ACC112 (cell line): ENCODE data around the gene FBXL7.

Source experiments
- H2AFZ ChIP-seq: fragments of 200-600 bp; sonication (generic); one replicate; pipeline ENCODE4 v1.6.0; 2017; ENCODE audit warnings: antibody characterized with exemption, low read length; ENCODE audit not compliant: unreplicated experiment
- H3K27ac ChIP-seq: fragments of 200-600 bp; sonication (generic); 2 replicates; pipeline ENCODE4 v1.5.1; 2014; ENCODE audit warnings: low read depth, mild to moderate bottlenecking, antibody characterized with exemption, low read length, moderate library complexity
- H3K27me3 ChIP-seq: fragments of 200-600 bp; sonication (generic); 2 replicates; pipeline ENCODE4 v1.6.1; 2014; ENCODE audit warnings: mild to moderate bottlenecking, antibody characterized with exemption, low read length, moderate library complexity, mixed read lengths; ENCODE audit not compliant: insufficient read depth
- H3K36me3 ChIP-seq: fragments of 200-600 bp; sonication (generic); 2 replicates; pipeline ENCODE4 v1.6.1; 2016; ENCODE audit warnings: mild to moderate bottlenecking, antibody characterized with exemption, low read length, moderate library complexity, mixed read lengths; ENCODE audit not compliant: insufficient read depth
- H3K4me1 ChIP-seq: fragments of 200-600 bp; sonication (generic); one replicate; pipeline ENCODE4 v1.6.1; 2016; ENCODE audit warnings: low read length, mixed read lengths; ENCODE audit not compliant: insufficient read depth, unreplicated experiment, control insufficient read depth
- H3K4me3 ChIP-seq: fragments of 200-600 bp; sonication (generic); 2 replicates; pipeline ENCODE4 v1.5.1; 2014; ENCODE audit warnings: mild to moderate bottlenecking, low read depth, low read length
- H3K79me2 ChIP-seq: fragments of 200-600 bp; sonication (generic); one replicate; pipeline ENCODE4 v1.6.0; 2016; ENCODE audit warnings: low read length; ENCODE audit not compliant: control insufficient read depth, unreplicated experiment, insufficient read depth

The FBXL7 gene

DNA sequence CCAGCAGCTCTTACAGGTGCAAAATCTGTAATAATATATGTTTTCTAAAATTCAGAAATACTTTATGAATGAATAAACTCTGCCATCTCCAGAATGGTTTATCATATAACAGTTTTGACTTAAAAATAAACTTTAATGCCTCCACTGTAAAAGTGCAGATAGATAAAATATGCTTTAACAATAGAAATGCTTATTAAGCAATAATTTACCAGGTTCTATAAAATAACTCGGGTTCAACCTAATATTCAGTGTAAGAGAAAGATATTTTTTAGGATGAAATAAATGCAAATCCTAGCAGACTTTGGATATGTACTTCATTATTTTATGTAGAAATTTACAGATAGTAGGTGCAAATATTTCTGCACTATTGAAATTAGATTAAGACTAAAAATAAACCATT lies 74.1 kb downstream of the FBXL7 start:
- no peak overlapping the region for H2AFZ ChIP-seq

DNA sequence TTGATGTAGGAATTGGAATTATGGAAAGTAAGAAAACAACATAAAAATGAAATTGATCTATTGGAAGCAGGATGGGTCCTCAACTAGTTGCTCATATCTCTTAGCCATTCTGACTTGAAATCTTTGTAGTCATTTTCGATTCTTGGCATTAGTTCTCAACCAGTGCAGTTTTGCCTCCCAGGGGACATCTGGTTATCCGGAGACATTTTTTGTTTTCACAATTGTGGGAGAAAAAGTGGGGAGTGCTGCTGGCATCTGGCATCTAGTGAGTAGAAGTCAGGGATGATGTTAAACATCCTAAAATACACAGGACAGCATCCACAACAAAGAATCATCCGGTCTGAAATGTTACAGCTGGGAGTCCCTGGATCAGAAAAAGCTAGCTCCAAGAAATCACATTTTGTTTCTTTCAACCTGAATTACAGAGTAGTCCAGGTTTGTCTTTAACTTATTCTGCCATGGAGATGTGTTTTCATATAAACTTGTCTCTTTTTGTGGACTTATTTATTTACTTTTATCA lies 74.9 kb downstream of the FBXL7 start:
- no peak overlapping the region for H3K27ac ChIP-seq
- peaks cover 17% of the 10 kb centered on the region for H3K4me1 ChIP-seq
- H3K27me3 ChIP-seq: no peaks in the 10 kb centered on the region
- H3K79me2 ChIP-seq: peaks cover 6% of the 10 kb centered on the region
- no peaks in the 10 kb centered on the region for H3K36me3 ChIP-seq
- no peak overlapping the region for H2AFZ ChIP-seq
- no peak overlapping the region for H3K4me3 ChIP-seq

More for the DNA sequence above, 74.1 kb downstream of the FBXL7 start:
- H3K36me3 ChIP-seq: no peaks in the 10 kb centered on the region
- H3K79me2 ChIP-seq: peaks cover 6% of the 10 kb centered on the region
- H3K27ac ChIP-seq: no peak overlapping the region
- H3K27me3 ChIP-seq: no peaks in the 10 kb centered on the region
- peaks cover 17% of the 10 kb centered on the region for H3K4me1 ChIP-seq
- H3K4me3 ChIP-seq: no peak overlapping the region

DNA sequence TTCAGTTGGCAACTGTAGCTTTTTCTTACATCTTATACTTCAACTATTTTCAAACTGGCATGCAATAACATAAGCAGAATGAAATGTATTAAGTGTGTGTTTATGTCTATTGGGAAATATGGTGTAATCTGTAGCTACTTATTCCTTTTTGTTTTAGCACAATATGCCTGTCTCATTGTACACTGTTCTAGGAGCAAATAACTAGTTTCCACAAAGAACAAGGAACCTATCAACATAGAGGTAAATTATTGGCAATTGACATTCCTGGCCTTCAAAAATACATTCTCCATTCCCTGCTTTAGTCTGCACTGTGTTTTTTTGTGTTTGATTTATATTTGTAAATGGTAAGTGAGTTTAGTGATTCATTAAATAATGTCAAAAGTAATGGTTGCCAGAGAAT lies 75.7 kb downstream of the FBXL7 start:
- H3K27me3 ChIP-seq: no peaks in the 10 kb centered on the region
- peaks cover 4% of the 10 kb centered on the region for H3K79me2 ChIP-seq
- H3K4me1 ChIP-seq: peaks cover 17% of the 10 kb centered on the region
- no peak overlapping the region for H3K27ac ChIP-seq
- H2AFZ ChIP-seq: no peak overlapping the region
- no peak overlapping the region for H3K4me3 ChIP-seq
- H3K36me3 ChIP-seq: no peaks in the 10 kb centered on the region

DNA sequence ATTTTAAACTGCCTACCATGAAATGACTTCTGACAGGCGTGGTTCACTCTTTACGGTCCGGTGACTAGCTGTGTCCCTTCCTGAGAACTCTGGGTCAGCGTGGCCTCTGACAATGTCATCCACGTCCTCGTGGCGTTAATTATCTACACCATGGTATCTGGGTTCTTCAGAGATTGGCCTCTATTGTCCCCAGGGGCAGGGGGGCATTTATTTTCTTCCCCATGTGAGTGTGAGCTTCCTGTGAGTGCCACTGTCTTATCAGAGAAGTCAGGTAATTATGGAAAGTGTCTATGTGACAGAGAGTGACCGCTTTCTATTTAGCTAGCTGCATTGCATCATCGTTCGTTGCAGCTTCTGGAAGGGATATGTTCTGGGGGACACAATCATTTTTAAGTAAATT lies 77.2 kb downstream of the FBXL7 start:
- H2AFZ ChIP-seq: no peak overlapping the region
- no peaks in the 10 kb centered on the region for H3K27me3 ChIP-seq
- H3K27ac ChIP-seq: no peak overlapping the region
- H3K4me3 ChIP-seq: no peak overlapping the region
- H3K79me2 ChIP-seq: peaks cover 4% of the 10 kb centered on the region
- H3K36me3 ChIP-seq: peaks cover 6% of the 10 kb centered on the region; the same call in 1 of the 2 replicates
- peaks cover 17% of the 10 kb centered on the region for H3K4me1 ChIP-seq

DNA sequence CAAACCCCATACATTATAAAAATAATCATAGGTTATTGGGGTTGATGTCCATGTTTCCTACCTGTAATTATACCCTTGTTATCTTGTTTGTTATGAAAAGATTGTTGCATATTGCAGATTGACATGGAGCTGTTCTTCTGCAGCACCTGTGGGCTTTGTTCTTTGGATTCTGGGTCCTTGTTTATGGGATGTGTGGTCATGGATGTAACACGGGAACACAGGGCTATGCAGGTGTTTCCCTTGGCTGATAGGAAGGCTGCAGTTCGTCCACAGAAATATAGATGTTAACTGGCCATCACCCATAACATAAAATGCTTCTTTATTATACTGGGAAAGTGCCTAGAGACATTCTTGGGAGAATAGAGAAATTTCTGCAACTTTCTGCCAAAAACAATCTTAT lies 77.9 kb downstream of the FBXL7 start:
- Histone ChIP-seq H3K27me3 (no peaks in the 10 kb centered on the region), H3K4me1 (peaks cover 17% of the 10 kb centered on the region), H2AFZ (no peak overlapping the region), H3K79me2 (peaks cover 4% of the 10 kb centered on the region), H3K4me3 (no peak overlapping the region), H3K36me3 (peaks cover 6% of the 10 kb centered on the region; the same call in 1 of the 2 replicates), H3K27ac (no peak overlapping the region)

DNA sequence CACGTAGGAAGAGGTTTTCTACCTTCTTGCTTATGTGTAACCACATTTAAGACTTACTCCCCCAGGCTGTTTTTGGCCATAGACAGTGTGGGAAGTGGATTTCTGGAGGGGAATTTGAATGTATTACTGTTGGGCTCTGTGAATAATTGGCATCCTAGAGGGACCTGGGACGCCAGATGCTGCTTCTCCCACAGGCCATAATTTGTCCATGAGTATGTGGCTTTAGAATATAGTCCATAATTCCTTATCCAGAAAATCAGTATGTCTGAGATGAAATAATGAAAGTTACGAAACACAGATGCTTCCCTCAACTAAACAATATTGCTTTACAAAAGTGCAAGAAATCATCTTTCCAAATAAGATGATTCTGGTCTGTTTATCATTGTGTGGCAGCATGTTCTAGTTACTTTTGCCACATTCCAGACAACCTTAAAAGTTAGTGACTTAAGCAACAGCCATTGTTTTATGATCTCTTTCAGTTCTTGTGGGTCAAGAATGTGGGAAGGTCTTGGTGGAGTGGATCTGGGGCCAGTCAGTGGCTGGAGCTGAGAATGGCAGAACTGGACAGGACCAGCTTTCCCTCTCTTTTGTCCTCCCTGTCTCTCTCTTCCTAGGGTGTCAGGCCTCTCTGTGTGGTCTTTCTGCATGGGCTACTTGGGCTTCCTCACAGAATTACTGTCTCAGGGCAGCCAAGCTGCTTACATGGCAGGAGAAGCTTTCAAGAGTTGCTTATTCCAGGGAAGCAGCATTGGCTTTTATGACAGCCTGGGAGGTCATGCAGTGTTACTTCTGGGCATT lies 79.4 kb downstream of the FBXL7 start:
- H2AFZ ChIP-seq: no peak overlapping the region
- no peak overlapping the region for H3K4me3 ChIP-seq
- no peaks in the 10 kb centered on the region for H3K27me3 ChIP-seq
- H3K4me1 ChIP-seq: peaks cover 14% of the 10 kb centered on the region
- no peak overlapping the region for H3K27ac ChIP-seq
- peaks cover 4% of the 10 kb centered on the region for H3K79me2 ChIP-seq
- H3K36me3 ChIP-seq: peaks cover 20% of the 10 kb centered on the region

DNA sequence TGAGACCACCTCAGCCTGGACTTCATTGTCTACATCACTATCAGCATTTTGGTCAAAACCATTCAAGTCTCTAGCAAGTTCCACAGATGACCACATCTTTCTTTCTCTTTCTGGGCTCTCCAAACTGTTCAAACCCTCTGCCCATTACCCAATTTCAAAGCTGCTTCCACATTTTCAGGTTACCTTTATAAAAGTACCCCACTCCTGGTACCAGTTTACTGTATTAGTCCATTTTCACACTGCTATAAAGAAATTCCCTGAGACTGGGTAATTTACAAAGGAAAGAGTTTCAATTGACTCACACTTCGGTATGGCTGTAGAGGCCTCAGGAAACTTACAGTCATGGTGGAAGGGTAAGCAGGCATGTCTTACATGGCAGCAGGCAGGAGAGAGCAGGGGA lies 84.5 kb downstream of the FBXL7 start:
- Histone ChIP-seq H3K79me2 (peaks cover 3% of the 10 kb centered on the region), H3K4me3 (no peak overlapping the region), H3K27ac (no peak overlapping the region), H3K4me1 (no peaks in the 10 kb centered on the region), H3K36me3 (peaks cover 23% of the 10 kb centered on the region), H3K27me3 (no peaks in the 10 kb centered on the region), H2AFZ (no peak overlapping the region)

DNA sequence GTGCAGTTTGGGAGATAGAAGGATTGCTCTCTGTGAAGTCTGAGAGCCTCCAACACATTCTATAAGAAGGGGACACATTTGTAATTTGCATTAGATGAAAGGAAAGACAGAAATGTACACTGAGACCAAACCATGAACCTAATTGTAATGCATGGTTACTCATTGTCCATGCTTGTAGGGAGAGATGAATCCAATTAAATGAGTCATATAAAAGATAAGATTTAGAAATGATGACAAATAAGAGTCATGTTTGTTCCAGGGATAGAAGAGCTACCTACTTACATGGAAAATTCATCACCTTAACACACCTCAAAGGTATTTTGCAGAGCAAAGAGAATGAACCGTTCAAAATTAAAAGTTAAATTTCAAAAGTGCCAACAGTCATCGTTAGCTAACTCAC lies 85.1 kb downstream of the FBXL7 start:
- peaks cover 23% of the 10 kb centered on the region for H3K36me3 ChIP-seq
- H3K79me2 ChIP-seq: peaks cover 3% of the 10 kb centered on the region
- H3K4me3 ChIP-seq: no peak overlapping the region
- H3K27me3 ChIP-seq: no peaks in the 10 kb centered on the region
- no peaks in the 10 kb centered on the region for H3K4me1 ChIP-seq
- H3K27ac ChIP-seq: no peak overlapping the region
- no peak overlapping the region for H2AFZ ChIP-seq

DNA sequence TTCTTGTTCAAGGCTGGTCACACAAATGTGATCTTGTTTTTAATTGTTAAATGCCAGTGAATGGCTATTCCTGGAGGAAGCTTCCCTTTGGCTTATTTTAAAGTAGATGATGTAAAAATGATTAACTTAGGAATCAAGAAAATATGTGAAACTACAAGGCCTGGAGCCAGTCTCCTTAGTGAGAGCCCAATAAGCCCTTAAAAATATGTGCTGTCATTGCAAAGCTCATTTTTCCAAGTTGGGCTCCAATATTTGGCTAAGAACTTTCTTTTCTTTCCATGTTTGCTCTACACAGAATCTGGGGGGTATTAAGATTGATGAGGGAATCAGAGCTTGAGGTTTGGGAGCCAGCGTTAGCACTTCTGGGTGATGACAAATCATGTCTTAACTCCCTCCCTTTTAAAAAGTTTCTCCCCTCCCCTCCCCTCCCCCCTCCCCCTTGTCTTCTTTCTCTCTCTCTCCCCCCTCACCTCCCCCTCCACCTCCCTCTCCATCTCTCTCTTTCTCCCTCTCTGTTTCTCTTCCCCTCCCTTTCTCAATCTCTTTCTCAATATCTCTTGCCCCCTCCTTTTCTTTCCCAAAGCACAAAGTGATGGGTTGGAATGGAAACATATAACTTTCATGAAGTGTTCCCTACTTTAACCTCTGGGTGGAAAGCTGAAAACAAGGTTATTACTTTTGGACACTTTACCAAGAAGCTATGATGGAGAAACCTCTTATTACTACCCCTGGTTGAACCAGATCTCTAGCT lies 86.0 kb downstream of the FBXL7 start:
- H3K79me2 ChIP-seq: peaks cover 3% of the 10 kb centered on the region
- H2AFZ ChIP-seq: no peak overlapping the region
- H3K36me3 ChIP-seq: peaks cover 23% of the 10 kb centered on the region
- no peaks in the 10 kb centered on the region for H3K27me3 ChIP-seq
- H3K4me3 ChIP-seq: no peak overlapping the region
- H3K27ac ChIP-seq: no peak overlapping the region
- no peaks in the 10 kb centered on the region for H3K4me1 ChIP-seq

DNA sequence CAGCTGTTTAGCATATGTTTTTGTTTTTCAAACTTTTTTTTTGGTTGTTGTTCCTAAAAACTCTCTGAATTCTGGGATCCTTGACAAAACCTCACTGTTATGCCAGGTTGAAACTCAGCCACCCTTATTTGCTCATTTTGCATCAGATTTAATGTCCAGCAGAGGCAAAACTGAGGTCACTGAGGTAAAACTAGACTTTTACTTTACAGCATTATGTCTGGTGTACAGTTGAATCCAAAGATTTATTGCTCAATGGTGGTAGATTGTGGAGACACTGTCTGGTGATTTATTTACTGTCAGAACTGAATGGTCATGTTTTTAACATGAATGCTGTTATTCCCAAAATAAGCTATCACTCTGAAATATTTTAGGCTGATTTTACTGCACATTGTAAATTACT lies 87.9 kb downstream of the FBXL7 start:
- Histone ChIP-seq H3K4me3 (no peak overlapping the region), H3K36me3 (peaks cover 17% of the 10 kb centered on the region), H3K27ac (no peak overlapping the region), H2AFZ (no peak overlapping the region), H3K4me1 (no peaks in the 10 kb centered on the region), H3K27me3 (no peaks in the 10 kb centered on the region), H3K79me2 (peaks cover 3% of the 10 kb centered on the region)
